ENCODE measurements around the gene QPCT.

QPCT gene

DNA sequence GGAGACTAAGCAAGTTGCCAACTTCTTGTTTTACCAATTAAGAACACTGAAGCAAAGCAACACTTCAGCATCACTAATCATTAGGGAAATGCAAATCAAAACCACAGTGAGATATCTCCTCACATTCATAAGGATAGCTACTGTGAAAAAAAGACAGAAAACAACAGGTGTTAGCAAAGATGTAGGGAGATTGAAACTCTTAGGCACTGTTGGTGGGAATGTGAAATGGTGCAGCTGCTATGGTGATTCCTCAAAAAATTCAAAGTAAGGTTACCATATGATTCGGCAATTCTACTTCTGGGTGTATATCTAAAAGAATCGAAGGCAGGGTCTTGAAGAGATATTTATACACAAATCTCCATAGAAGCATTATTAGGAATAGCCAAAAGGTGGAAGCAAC, 11.2 kb upstream of the QPCT start:
- H3K4me3 ChIP-seq (replicated peaks; ENCODE audit: low read depth, low read length), result no peak overlapping the region
- TF ChIP-seq, protein P1, sequence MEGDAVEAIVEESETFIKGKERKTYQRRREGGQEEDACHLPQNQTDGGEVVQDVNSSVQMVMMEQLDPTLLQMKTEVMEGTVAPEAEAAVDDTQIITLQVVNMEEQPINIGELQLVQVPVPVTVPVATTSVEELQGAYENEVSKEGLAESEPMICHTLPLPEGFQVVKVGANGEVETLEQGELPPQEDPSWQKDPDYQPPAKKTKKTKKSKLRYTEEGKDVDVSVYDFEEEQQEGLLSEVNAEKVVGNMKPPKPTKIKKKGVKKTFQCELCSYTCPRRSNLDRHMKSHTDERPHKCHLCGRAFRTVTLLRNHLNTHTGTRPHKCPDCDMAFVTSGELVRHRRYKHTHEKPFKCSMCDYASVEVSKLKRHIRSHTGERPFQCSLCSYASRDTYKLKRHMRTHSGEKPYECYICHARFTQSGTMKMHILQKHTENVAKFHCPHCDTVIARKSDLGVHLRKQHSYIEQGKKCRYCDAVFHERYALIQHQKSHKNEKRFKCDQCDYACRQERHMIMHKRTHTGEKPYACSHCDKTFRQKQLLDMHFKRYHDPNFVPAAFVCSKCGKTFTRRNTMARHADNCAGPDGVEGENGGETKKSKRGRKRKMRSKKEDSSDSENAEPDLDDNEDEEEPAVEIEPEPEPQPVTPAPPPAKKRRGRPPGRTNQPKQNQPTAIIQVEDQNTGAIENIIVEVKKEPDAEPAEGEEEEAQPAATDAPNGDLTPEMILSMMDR (IDR thresholded peaks at IDR 0.05; ENCODE audit: low read length, missing control alignments), result no peak
- no peak for DNase-seq (ENCODE audit: low read depth)

DNA sequence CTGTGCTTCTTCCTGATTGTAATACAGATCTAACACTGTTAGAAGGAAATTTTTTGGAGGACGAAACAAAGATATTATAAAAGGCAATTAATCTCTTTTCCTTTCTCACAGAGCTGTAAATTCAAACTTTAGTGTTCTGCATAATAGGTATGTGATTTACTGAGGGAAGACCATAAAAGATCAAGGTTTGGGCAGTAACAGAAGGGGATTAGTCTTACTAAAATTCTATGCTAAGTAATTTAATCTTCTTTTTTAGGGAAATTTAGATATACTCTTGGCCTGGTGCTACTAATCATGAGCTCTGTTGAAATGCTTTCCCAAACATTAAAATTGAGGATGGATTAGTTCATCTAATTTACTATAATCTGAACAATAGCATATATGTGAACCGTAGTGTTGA, 8.8 kb upstream of the QPCT start:
- TF ChIP-seq, protein P1 (IDR thresholded peaks at IDR 0.05; ENCODE audit: low read length, missing control alignments), result no peak
- DNase-seq (ENCODE audit: low read depth), result no peak
- no peak overlapping the region for H3K4me3 ChIP-seq (replicated peaks; ENCODE audit: low read depth, low read length)

DNA sequence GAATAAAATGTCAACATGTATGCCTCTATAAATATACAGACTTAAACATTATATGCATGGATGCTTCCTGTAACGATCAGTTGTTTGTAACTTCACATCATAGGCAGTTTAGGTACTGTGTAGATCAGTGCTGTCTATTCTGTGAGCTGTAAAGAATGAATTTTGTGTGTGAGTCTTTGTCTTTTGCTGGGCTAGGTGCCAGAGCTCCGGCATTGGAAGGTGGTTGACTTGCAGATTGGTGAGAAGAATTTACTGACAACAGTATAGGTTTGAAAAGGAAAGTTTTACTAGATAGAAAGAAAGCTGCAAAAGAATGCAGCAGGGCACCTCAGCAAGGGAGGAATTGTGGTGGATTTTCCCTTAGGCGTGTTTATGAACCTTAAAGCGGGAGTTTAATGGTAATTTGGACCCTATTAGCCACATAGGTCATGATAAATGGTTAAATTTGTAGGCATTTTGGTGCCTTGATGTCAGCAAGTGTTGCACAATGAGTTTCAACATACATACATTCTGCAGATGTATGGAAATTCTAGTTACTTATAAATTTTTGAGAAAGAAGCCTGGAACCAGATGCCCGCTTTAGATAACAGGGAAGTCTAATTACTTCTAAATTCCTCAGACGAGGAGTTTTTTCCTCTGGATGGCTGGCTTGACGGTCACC, 6.7 kb upstream of the QPCT start:
- TF ChIP-seq, protein P1 (IDR thresholded peaks at IDR 0.05; ENCODE audit: low read length, missing control alignments), result no peak
- DNase-seq (ENCODE audit: low read depth), result no peak
- no peak overlapping the region for H3K4me3 ChIP-seq (replicated peaks; ENCODE audit: low read depth, low read length)

DNA sequence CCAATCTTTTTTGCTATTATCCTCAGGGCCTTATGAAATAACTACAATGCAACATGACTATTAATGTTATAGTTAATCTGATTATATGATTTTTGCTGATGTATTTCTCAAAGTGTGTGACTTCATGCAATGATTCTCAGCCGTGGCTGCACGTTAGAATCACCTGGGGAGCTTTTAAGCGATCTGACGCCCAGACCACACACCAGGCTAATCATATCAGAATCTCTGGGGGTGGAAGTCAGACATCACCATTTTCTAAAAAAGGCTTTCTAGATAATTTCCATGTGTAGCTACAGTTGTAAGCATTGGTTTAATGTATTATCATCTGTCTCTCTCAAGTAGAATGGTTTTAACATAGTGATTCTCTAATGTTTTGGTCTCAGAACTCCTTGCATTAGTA, 5.5 kb upstream of the QPCT start:
- TF ChIP-seq, protein P1 (IDR thresholded peaks at IDR 0.05; ENCODE audit: low read length, missing control alignments), result no peak
- DNase-seq (ENCODE audit: low read depth), result no peak

DNA sequence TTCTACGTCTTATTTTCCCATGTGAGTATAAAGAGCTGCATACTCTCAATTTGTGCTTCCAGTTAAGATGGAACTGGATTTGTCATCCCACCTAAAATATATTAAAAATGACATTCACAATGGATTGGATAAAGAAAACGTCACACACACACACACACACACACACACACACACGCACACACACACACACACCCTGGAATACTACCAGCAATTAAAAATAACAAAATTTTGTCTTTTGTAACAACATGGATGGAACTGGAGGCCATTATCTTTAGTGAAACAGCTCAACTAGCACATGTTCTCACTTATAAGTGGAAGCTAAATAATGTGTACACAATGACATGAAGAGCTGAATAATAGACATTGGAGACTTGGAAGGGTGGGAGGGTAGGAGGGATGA, 3.8 kb upstream of the QPCT start:
- no peak for DNase-seq (ENCODE audit: low read depth)
- TF ChIP-seq, protein P1 (IDR thresholded peaks at IDR 0.05; ENCODE audit: low read length, missing control alignments), result no peak
- H3K4me3 ChIP-seq (replicated peaks; ENCODE audit: low read depth, low read length), result no peak overlapping the region

More for the DNA sequence above, 5.5 kb upstream of the QPCT start:
- H3K4me3 ChIP-seq (replicated peaks; ENCODE audit: low read depth, low read length), result no peak overlapping the region

DNA sequence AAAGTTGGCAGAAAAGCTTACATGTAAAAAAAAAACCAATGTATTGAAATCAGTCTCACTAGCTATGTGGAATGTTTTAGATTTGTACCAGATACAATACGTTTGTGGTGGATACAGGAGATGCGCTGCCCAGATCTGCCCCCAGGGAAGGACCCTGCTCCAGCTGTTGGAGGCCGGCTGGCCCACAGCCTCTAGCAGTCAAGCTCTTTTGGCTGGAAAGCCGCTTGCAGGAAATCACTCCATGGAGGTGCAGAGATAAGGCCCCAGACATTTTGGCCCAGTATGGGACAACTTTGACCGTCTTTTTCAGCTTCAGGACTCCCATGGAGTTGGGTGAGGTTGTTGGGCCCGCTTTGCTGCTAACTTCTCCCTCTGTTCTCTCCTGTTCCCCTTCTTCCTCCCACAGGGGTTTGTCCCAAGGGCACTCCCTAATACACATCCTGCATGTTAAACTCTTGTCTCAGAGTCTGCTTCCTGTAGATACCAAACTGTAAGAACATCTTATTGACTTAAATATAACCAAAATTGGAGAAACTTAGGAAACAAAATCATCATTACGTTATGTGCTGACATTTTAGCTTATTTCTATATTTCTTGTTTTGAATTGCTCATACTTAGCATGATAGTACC, 1.7 kb upstream of the QPCT start:
- no peak overlapping the region for H3K4me3 ChIP-seq (replicated peaks; ENCODE audit: low read depth, low read length)
- TF ChIP-seq, protein P1 (IDR thresholded peaks at IDR 0.05; ENCODE audit: low read length, missing control alignments), result no peak
- DNase-seq (ENCODE audit: low read depth), result no peak
